ENCODE measurements around the gene NRAS.

Gene NRAS

DNA sequence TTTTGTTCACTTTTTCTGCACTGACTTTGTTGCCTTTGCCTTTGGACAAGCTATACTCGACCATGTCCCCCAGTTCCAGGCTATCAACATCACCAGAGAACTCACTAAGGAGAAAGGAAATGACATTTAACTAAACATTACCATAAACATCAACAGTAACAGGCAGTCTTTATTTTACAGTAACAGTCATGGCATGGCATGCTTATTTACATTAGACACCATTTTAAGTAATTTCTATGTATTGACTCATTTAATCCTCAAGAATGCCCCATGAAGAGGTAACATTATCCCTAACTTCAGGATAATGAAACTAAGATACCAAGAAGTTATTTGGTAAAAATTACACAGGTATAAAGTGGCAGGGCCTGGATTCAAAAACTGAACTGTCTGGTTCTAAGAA, 8.7 kb upstream of the NRAS start:
- DNase-seq = no peak

GRCh38 chr1:114723915-114724314, 7.3 kb upstream of the NRAS start:
- no peak for DNase-seq

DNA sequence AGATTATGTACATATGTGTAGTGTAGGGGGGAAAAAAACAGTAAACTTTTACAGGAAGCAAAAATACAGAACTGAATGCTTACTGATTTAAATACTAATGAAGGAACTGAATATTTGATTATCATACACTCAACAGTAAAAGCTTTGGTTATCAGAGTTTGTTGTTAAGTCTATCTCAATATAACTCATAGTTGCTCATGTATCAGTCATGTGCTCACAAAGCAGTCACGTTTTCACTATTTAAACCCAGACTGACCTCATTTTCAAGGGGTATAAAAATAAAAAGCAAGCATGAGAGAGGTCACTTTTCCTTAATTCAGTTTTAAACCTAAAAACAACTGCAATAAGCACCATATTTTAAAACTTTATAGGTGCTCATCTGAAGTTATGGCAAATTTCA, 6.9 kb upstream of the NRAS start:
- no peak for DNase-seq

GRCh38 chr1:114720492-114720891, 3.9 kb upstream of the NRAS start:
- no peak for DNase-seq

- no peak for DNase-seq
Observed at GRCh38 chr1:114719424-114719787, 2.8 kb upstream of the NRAS start.

- DNase-seq = no peak
Observed at GRCh38 chr1:114718661-114719423, 2.3 kb upstream of the NRAS start.

- DNase-seq = no peak
Observed at GRCh38 chr1:114715952-114716303, 643 bp downstream of the NRAS start.

DNA sequence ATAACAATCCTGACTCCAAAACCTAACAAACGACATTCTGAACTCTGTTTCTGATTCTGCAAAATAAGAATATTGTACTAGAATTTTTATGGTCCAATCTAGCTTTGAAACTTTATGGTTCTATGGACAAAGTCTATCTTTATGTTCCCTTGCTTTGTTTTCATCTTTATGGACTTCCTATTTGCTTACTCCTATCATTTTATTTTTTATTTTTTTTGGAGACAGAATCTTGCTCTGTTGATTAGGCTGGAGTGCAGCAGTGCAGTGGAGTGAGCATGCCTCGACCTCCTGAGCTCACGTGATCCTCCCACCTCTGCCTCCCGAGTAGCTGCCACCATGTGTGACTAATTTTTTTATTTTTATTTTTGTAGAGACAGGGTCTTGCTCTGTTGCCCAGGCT, 3.6 kb downstream of the NRAS start:
- DNase-seq = no peak

- no peak for DNase-seq
Observed at GRCh38 chr1:114710360-114710759, 6.2 kb downstream of the NRAS start.

- DNase-seq = no peak
Observed at GRCh38 chr1:114707604-114708003, 9.0 kb downstream of the NRAS start.

GRCh38 chr1:114703242-114703641, 13.3 kb downstream of the NRAS start:
- no peak for DNase-seq

DNA sequence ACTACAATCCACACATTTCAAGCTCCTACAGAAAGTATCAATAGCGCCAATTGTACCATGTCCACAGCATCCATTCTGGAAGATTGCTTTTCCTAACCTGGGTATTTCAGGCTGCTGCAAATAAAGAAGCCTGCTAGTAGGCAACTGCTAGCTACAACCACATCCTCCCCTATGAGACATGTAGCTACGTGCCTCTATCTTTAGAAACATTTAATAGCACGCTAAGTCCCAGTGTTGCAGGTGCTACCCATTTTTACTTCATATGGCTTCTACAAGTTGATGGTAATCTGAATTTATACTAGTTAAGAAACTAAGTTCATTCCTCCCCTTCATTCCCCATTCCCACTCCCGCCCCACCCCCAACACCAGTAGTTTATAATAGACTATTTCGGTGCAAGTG, 13.8 kb downstream of the NRAS start:
- DNase-seq = no peak

DNA sequence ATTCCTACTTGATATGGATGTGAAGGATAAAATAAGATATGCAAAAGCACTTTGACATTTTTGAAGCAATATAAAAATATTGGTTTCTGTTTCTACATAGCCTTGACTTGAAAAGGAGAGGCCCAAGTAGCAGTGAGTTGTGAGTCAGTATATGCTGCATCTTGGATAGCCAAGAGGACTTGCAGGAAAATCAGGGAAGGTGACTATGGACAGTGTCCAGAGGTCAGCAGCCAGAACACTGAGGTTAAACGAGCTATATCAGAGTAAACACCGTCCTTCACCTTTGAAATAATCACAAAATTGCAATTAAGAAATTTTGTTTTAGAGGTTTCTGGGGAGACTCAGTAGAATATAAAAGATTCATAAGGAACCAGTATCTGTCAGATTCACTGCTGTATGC, 14.6 kb downstream of the NRAS start:
- DNase-seq = no peak

DNA sequence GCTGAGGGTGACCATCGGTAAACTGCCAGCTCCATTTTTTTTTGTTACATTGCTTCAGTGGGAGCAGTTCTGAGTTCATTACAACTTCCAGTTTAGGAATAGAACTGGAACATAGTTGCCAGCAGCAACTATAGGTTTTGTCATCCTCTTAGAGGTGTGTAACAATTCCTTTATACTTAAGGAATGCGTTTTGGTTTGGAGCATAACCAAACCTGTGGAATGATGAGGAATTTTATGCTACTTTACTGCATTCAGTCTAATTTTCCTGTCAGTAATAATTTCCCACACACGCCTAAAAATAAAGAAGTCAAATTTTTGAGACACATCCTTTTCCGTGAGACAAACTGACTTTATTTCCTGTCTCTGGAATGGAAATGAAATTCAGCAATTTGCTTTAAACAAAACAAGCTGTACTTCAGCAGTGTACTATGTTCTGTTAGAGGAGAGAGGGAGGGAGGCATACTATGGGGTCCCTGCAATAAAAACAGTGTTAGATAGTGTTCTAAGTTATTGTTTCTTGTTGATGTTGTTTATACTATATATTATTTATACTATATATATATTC, 16.5 kb downstream of the NRAS start:
- no peak for DNase-seq

DNA sequence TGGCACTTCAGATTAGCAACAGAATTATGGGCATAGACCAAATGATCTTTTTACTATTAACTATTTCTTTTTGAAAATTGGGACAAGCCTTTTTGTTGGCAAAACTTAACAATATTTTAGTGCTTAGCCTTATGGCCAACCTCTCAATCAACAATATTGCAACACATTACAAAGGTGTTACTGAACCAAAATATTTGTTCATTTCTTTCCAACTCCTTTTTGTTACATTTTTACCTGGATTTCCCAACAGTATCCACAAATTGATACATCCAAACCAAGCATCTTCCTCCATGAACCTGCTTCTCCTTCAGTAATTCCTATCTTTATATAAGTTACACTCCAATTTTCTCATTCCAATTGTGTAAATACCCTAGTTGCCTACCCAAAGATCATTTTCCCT, 19.8 kb downstream of the NRAS start:
- no peak for DNase-seq

GRCh38 chr1:114695430-114696058, 21.0 kb downstream of the NRAS start, which contains the start of gene AMPD1:
TSS of gene AMPD1 (minus strand) at chr1:114695546. CDS start at chr1:114695471, 75 bp downstream.
- no peak for DNase-seq

DNA sequence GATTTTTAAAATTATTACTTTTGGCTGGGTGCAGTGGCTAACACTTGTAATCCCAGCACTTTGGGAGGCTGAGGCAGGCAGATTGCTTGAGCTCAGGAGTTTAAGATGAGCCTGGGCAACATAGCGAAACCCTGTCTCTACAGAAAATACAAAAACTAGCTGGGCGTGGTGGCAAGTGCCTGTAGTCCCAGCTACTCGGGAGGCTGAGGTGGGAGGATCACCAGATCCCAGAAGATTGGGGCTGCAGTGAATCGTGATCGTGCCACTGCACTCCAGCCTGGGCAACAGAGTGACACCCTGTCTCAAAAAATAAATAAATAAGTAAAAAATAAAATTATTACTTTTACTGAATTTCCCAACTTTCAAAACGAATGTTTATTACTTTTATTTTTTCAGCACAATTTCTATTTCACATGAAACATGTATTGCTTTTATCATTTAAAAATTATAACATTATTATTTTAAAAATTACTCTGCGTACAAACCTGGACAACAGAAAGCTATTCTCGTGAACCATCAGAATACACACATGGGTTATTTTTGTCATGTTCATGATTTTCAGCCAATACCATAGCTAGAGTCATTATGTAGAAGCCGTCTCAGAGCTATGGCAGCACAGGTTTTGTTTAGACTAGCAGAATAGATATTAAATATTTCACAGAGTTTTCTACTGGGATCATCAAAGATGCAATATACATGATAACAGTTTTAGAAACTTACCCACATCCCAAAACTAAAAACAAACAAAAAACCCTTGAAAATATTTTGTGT, 21.8 kb downstream of the NRAS start:
- DNase-seq = no peak

GRCh38 chr1:114692947-114693346, 23.6 kb downstream of the NRAS start:
- no peak for DNase-seq

DNA sequence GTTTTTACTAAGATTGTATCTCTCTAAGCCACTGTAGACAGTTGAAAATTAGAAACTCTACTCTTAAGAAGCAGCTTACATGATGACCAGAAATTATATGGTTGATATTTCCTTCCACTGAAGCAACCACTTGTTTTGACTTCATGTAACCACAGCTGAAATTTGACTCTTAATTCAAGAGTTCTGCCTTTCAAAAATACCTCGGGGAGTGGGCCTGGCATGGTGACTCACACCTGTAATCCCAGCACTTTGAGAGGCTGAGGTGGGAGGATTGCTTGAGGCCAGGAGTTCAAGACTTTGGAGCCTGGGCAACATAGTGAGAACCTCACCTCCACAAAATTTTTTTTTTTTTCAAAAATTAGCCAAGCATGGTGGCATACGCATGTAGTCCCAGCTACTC, 25.5 kb downstream of the NRAS start:
- no peak for DNase-seq

DNA sequence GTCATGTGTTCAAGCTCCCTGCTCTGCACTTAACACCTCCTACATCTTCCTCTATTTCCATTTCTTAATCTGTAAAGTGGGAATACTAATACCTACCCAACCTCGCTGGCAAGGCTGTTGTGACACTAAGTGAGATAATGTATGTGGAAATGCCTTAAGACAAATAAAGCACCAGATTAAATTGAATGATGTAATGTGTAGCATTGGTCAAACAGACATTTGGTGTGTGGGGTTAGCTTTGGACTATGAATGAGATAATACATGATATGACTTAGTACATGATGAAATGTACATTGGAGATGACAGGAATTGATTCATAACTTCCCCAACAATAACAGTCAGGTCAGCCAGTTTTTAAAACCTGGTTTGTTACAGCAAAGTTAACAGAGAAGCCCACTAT, 26.4 kb downstream of the NRAS start:
- no peak for DNase-seq

- no peak for DNase-seq
Observed at GRCh38 chr1:114688526-114688925, 28.0 kb downstream of the NRAS start.

- no peak for DNase-seq
Observed at GRCh38 chr1:114685851-114686250, 30.7 kb downstream of the NRAS start.

DNA sequence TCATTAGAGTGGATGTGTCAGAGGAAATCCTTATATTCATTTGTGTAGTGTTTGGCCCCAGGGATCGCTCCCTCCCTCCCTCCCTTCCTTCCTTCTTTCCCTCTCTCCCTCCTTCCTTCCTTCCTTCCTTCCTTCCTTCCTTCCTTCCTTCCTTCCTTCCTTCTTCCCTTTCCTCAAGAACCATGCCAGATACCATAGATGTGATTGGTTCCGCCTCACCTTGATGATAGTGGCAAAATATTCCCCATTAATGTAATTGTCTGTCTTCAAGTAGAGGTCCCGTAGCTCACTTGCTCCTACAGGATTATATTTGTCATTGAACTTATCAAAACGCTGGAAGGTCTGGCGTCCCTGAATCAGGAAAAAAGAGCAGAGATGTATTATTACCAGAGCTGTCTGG, 38.9 kb downstream of the NRAS start:
- DNase-seq = no peak

DNA sequence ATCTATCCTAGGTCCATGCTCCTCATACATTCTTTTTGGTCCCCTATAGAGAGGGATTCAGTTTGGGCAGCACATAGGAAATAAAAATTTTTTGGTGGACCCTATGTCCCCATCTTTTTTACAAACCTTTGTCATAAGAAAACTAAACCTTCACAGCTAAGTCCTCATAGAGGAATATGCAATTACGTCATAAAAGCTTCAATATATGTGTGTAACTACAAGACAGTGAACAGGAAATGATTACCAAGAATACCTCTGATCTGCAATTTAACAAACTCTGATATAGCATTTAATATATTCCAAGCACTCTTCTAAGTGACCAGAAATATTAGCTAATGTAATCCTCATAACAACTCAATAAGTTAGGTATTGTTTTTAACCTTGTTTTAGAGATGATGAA, 40.5 kb downstream of the NRAS start:
- no peak for DNase-seq

Data from midbrain (tissue), 1 donor.